PC-3 (cell line): Measurements from ENCODE around the gene FKBP10. TPM values are rescaled to one million over a fixed set of nuclear protein-coding genes. Genes with fewer than 3 reads are reported as not detected.

Source experiments
- ATAC-seq: fragments of 200-7000 bp; cut with Tn5 transposase; 2 replicates; pipeline ENCODE4 v1.9.1; 2020; ENCODE audit warnings: mild to moderate bottlenecking, moderate library complexity
- BruUV-seq: library from RNA; stranded (reverse); fragments of 400-500 nt; replicated peaks from 2 replicates; lab custom pipeline; 2021; lab: Mats Ljungman, UMichigan
- CTCF ChIA-PET: fragments of 300-600 bp; sonication (Branson Sonifier 250); formaldehyde crosslinking; loops from one replicate; lab custom pipeline; 2022; ENCODE audit warnings: antibody characterized with exemption; lab: Charles Lee
- POLR2A ChIA-PET: fragments of 300-600 bp; sonication (Branson Sonifier 250); formaldehyde crosslinking; loops from one replicate; lab custom pipeline; 2022; ENCODE audit warnings: antibody characterized with exemption; ENCODE audit not compliant: unreplicated experiment; lab: Charles Lee
- DNase-seq: peaks from one replicate; pipeline ENCODE4 v3.0.0-alpha.2; 2015
- H2AFZ ChIP-seq: fragments of 300-600 bp; sonication (generic); 2 replicates; pipeline ENCODE4 v1.6.0; 2016; ENCODE audit warnings: antibody characterized with exemption, low read length
- H3F3A ChIP-seq: fragments of 300-600 bp; sonication (generic); one replicate; pipeline ENCODE4 v1.6.0; 2017; ENCODE audit warnings: antibody characterized with exemption, low read length, control low read depth, mild to moderate bottlenecking; ENCODE audit not compliant: unreplicated experiment
- H3K27ac ChIP-seq: fragments of 300-600 bp; sonication (generic); 2 replicates; pipeline ENCODE4 v1.5.1; 2016; ENCODE audit warnings: mild to moderate bottlenecking, low read length
- H3K27me3 ChIP-seq: fragments of 300-600 bp; sonication (generic); 2 replicates; pipeline ENCODE4 v1.6.1; 2016; ENCODE audit warnings: low read length, mixed read lengths
- H3K36me3 ChIP-seq: fragments of 300-600 bp; sonication (generic); 2 replicates; pipeline ENCODE4 v1.6.1; 2016; ENCODE audit warnings: low read depth, mixed run types, low read length, mixed read lengths
- H3K4me1 ChIP-seq: fragments of 300-600 bp; sonication (generic); 2 replicates; pipeline ENCODE4 v1.5.1; 2016; ENCODE audit warnings: low read length; ENCODE audit not compliant: insufficient read depth
- H3K4me2 ChIP-seq: fragments of 300-600 bp; sonication (generic); 2 replicates; pipeline ENCODE4 v1.6.0; 2016; ENCODE audit warnings: low read length
- H3K4me3 ChIP-seq: fragments of 300-600 bp; sonication (generic); 2 replicates; pipeline ENCODE4 v1.5.1; 2016; ENCODE audit warnings: mild to moderate bottlenecking, low read length, mixed read lengths
- H3K79me2 ChIP-seq: fragments of 300-600 bp; sonication (generic); 2 replicates; pipeline ENCODE4 v1.6.1; 2017; ENCODE audit warnings: low read length, mixed read lengths
- H3K9ac ChIP-seq: fragments of 300-600 bp; sonication (generic); 2 replicates; pipeline ENCODE4 v1.6.0; 2016; ENCODE audit warnings: mild to moderate bottlenecking, low read length
- H3K9me2 ChIP-seq: fragments of 300-600 bp; sonication (generic); replicated peaks from 2 replicates; pipeline ENCODE4 v1.6.1; 2016; ENCODE audit warnings: mixed run types, low read length, mixed read lengths
- H3K9me3 ChIP-seq: fragments of 300-600 bp; sonication (generic); 2 replicates; pipeline ENCODE4 v1.6.1; 2016; ENCODE audit warnings: low read length, mixed read lengths
- H4K20me1 ChIP-seq: fragments of 300-600 bp; sonication (generic); 2 replicates; pipeline ENCODE4 v1.6.1; 2016; ENCODE audit warnings: low read length, mixed read lengths
- CTCF ChIP-seq: fragments of 300-600 bp; sonication (generic); conservative IDR thresholded peaks from 2 replicates; pipeline ENCODE4 v1.5.1; 2017; ENCODE audit warnings: antibody characterized with exemption, low read depth, mild to moderate bottlenecking, low read length
- EZH2 ChIP-seq: fragments of 300-600 bp; sonication (generic); IDR thresholded peaks from one replicate; pipeline ENCODE4 v1.6.1; 2017; ENCODE audit warnings: antibody characterized with exemption, mild to moderate bottlenecking, low read length; ENCODE audit not compliant: unreplicated experiment
- EZH2phosphoT487 ChIP-seq: fragments of 300-600 bp; sonication (generic); IDR thresholded peaks from 2 replicates; pipeline ENCODE4 v1.6.1; 2018; ENCODE audit warnings: mild to moderate bottlenecking, antibody characterized with exemption, low read length, borderline replicate concordance
- intact Hi-C: fragments of 100-400 bp; cut with micrococcal nuclease; formaldehyde crosslinking; loops from 2 replicates; pipeline ENCODE4 v1.9.0; 2023
- total RNA-seq: library from RNA; depleted of rRNA; stranded (reverse); fragments of >200 nt; gene quantifications from 2 replicates; pipeline ENCODE4 v1.2.3, GENCODE V29; 2014

Gene FKBP10
- total RNA-seq, 1 experiment from 2014 or later, result 63.4 TPM

GRCh38 chr17:41777574-41778188 lies 35.1 kb upstream of the FKBP10 start:
- peaks cover 56% of the 10 kb centered on the region for H3K79me2 ChIP-seq
- peak overlapping the region; percentile 58 for H3K9ac ChIP-seq
- CTCF ChIA-PET, result interaction anchor here (0.8 to 1.4 kb wide), 3 partner anchors 9 to 24 kb away, joined by 4 to 5 read pairs (median 4); partner anchors contain the start of gene JUP
- H3K36me3 ChIP-seq, result peaks cover 2% of the 10 kb centered on the region
- peak overlapping the region; percentile 39; the same call in 1 of the 2 replicates for H3K4me3 ChIP-seq
- DNase-seq (peak; percentile 92), ATAC-seq (peak; percentile 79)
- no peak for TF ChIP-seq EZH2phosphoT487
- TF ChIP-seq EZH2, result no peak
- TF ChIP-seq CTCF, result no peak
- peaks cover 50% of the 10 kb centered on the region for H3K4me1 ChIP-seq
- H2AFZ ChIP-seq, result no peak overlapping the region
- POLR2A ChIA-PET, result interaction anchor here (1.0 to 1.5 kb wide), 3 partner anchors 8 to 89 kb away, joined by 3 to 8 read pairs (median 5); partner anchors contain the start of genes EIF1 and JUP
- intact Hi-C loops, result no loop called here
- peaks cover 3% of the 10 kb centered on the region for H3F3A ChIP-seq
- H3K4me2 ChIP-seq, result peak overlapping the region; percentile 80
- peaks cover 21% of the 10 kb centered on the region for H4K20me1 ChIP-seq
- H3K27ac ChIP-seq, result peak overlapping the region; percentile 95
- no peaks in the 10 kb centered on the region for H3K9me2 ChIP-seq
- BruUV-seq, result no TSS peak
- no peaks in the 10 kb centered on the region for H3K27me3 ChIP-seq
- no peaks in the 10 kb centered on the region for H3K9me3 ChIP-seq

- BruUV-seq, result no TSS peak
- no peaks in the 10 kb centered on the region for H3K9me3 ChIP-seq
- no peaks in the 10 kb centered on the region for H3F3A ChIP-seq
- intact Hi-C loops, result no loop called here
- no peak overlapping the region for H3K4me3 ChIP-seq
- H2AFZ ChIP-seq, result no peak overlapping the region
- H3K27me3 ChIP-seq, result no peaks in the 10 kb centered on the region
- CTCF ChIA-PET, result no interaction called here
- H3K36me3 ChIP-seq, result no peaks in the 10 kb centered on the region; the same call in 1 of the 2 replicates
- H3K27ac ChIP-seq, result no peak overlapping the region
- POLR2A ChIA-PET, result no interaction called here
- no peak for DNase-seq
- H4K20me1 ChIP-seq, result peaks cover 41% of the 10 kb centered on the region
- no peak for ATAC-seq
- H3K9ac ChIP-seq, result no peak overlapping the region
- H3K79me2 ChIP-seq, result peaks cover 68% of the 10 kb centered on the region
- no peaks in the 10 kb centered on the region for H3K9me2 ChIP-seq
- no peak for TF ChIP-seq EZH2
- TF ChIP-seq EZH2phosphoT487, result no peak
- no peak for TF ChIP-seq CTCF
- H3K4me2 ChIP-seq, result no peak overlapping the region
- peaks cover 44% of the 10 kb centered on the region for H3K4me1 ChIP-seq
These were observed 32.9 kb upstream of the FKBP10 start for GRCh38 chr17:41779954-41780353.
